Gastroesophageal sphincter (tissue), 3 donors: ENCODE measurements around the gene ZNF521.

Experiments
- EP300 ChIP-seq: sonication (generic); formaldehyde crosslinking; IDR thresholded peaks from one replicate; pipeline ENCODE4 v1.6.1; 2017; ENCODE audit warnings: antibody characterized with exemption, mild to moderate bottlenecking
- POLR2AphosphoS5 ChIP-seq: sonication (generic); formaldehyde crosslinking; IDR thresholded peaks from one replicate; pipeline ENCODE4 v1.6.1; 2017; ENCODE audit warnings: antibody characterized with exemption
- TF ChIP-seq, protein P1 (sequence below), 4 experiments: fragments of 200-600 bp in 2 of 4; fragments of 450-650 bp in 2 of 4; sonication (generic) in 1 of 4; IDR thresholded peaks; one replicate each; pipeline ENCODE4 v1.5.1; 2017 to 2019; ENCODE audit warnings: antibody characterized with exemption in 4 of 4, mild to moderate bottlenecking in 2 of 4, moderate library complexity in 2 of 4

DNA sequence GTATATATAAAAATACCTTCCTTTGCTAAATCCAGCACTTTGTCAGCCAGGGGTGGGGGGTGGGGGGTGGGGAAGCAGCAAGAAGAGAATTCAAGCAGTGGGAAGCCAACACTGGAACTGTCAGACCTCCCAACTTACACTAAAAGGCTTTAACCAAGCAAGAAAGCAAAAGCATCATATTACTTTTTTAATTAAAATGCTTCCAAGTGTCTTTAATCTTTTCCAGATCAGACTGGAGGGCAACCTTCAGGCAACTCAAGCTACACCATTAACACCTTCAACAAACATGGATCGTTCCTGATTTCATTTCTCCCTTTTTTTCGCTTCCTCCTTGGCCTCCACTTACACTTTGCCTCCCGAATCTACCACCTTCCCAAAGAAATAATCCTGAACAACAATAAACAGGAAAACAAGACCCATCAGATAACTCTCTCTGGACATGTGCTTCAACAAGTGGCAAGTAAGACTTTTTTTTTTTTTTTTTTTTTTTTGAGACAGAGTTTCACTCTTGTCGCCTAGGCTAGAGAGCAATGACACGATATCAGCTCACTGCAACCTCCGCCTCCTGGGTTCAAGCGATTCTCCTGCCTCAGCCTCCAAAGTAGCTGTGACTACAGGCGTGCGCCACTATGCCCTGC lies 35.5 kb downstream of the ZNF521 start:
- TF ChIP-seq, protein P1, sequence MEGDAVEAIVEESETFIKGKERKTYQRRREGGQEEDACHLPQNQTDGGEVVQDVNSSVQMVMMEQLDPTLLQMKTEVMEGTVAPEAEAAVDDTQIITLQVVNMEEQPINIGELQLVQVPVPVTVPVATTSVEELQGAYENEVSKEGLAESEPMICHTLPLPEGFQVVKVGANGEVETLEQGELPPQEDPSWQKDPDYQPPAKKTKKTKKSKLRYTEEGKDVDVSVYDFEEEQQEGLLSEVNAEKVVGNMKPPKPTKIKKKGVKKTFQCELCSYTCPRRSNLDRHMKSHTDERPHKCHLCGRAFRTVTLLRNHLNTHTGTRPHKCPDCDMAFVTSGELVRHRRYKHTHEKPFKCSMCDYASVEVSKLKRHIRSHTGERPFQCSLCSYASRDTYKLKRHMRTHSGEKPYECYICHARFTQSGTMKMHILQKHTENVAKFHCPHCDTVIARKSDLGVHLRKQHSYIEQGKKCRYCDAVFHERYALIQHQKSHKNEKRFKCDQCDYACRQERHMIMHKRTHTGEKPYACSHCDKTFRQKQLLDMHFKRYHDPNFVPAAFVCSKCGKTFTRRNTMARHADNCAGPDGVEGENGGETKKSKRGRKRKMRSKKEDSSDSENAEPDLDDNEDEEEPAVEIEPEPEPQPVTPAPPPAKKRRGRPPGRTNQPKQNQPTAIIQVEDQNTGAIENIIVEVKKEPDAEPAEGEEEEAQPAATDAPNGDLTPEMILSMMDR (IDR thresholded peaks at IDR 0.05) = no peak
- TF ChIP-seq EP300 = no peak
- no peak for TF ChIP-seq POLR2AphosphoS5
